ENCODE data around the gene SLC35B3.
"Not testable (repeated sequence)": the region's sequence is repeated elsewhere in the genome, so short reads cannot be mapped to it uniquely, and the experiment has no call there.

The SLC35B3 gene

GRCh38 chr6:8405946-8406345 lies 29.4 kb downstream of the SLC35B3 start:
- DNase-seq, result not testable (repeated sequence)

GRCh38 chr6:8402546-8402945 lies 32.8 kb downstream of the SLC35B3 start:
- no peak for DNase-seq

- DNase-seq, result no peak
Observed at GRCh38 chr6:8400663-8401062, 34.7 kb downstream of the SLC35B3 start.

GRCh38 chr6:8392569-8392968 lies 42.8 kb downstream of the SLC35B3 start:
- DNase-seq, result no peak

GRCh38 chr6:8391934-8392333 lies 43.4 kb downstream of the SLC35B3 start:
- DNase-seq, result no peak

- DNase-seq, result no peak
Observed at GRCh38 chr6:8389036-8389818, 46.1 kb downstream of the SLC35B3 start.

- DNase-seq, result no peak
Observed at GRCh38 chr6:8387942-8388437, 47.4 kb downstream of the SLC35B3 start.

- no peak for DNase-seq
Observed at GRCh38 chr6:8383584-8383983, 51.8 kb downstream of the SLC35B3 start.

GRCh38 chr6:8382434-8382833 lies 52.9 kb downstream of the SLC35B3 start:
- DNase-seq, result no peak

GRCh38 chr6:8375916-8376315 lies 59.4 kb downstream of the SLC35B3 start:
- no peak for DNase-seq
